ENCODE measurements around the gene SELENOW.
A peak's percentile ranks its signal among the peaks of the same experiment; 100 is the strongest.

The SELENOW gene

DNA sequence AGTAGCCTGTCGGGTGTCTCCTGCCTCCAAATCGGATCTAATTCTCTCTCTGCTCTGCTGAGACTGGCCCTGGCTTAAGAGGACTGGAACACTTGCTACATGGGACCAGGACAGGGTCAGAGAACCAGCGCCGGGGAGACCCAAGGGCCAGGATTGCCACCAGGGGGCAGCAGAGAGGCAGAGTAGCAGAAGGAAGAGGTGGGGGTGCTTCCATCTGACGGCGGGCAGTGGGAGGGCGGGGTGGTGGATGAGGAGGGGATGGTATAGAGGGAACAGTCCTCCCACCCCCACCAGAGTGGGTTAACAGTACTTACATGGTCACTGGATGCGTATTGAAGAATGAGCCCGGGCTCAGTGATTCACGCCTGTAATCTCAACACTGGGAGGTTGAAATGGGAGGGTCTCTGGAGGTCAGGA lies 11.9 kb downstream of the SELENOW start:
- Histone ChIP-seq H3K4me1 (ENCODE audit: insufficient read depth, low read length, poor library complexity, severe bottlenecking) (no peaks in the 10 kb centered on the region), H3K79me2 (ENCODE audit: insufficient read depth, low read length) (no peaks in the 10 kb centered on the region), H3K36me3 (ENCODE audit: insufficient read depth, low read length) (peaks cover 4% of the 10 kb centered on the region; the same call in 1 of the 2 replicates), H3K27me3 (ENCODE audit: insufficient read depth, low read length, poor library complexity, severe bottlenecking) (no peaks in the 10 kb centered on the region), H2AFZ (ENCODE audit: low read length) (no peak overlapping the region), H3K9me2 (replicated peaks; ENCODE audit: low read depth, low read length) (no peaks in the 10 kb centered on the region), H3K4me2 (ENCODE audit: low read depth, low read length, poor library complexity, severe bottlenecking) (no peak overlapping the region), H3K9ac (ENCODE audit: low read depth, low read length, poor library complexity, severe bottlenecking) (no peak overlapping the region), H3K4me3 (ENCODE audit: low read length, poor library complexity, severe bottlenecking) (no peak overlapping the region), H3F3A (ENCODE audit: low read depth) (no peaks in the 10 kb centered on the region), H3K9me3 (ENCODE audit: insufficient read depth, low read depth, low read length) (peaks cover 4% of the 10 kb centered on the region; the same call in 1 of the 2 replicates), H4K20me1 (ENCODE audit: insufficient read depth, low read length, poor library complexity, severe bottlenecking) (no peaks in the 10 kb centered on the region)
- TF ChIP-seq, protein P1, sequence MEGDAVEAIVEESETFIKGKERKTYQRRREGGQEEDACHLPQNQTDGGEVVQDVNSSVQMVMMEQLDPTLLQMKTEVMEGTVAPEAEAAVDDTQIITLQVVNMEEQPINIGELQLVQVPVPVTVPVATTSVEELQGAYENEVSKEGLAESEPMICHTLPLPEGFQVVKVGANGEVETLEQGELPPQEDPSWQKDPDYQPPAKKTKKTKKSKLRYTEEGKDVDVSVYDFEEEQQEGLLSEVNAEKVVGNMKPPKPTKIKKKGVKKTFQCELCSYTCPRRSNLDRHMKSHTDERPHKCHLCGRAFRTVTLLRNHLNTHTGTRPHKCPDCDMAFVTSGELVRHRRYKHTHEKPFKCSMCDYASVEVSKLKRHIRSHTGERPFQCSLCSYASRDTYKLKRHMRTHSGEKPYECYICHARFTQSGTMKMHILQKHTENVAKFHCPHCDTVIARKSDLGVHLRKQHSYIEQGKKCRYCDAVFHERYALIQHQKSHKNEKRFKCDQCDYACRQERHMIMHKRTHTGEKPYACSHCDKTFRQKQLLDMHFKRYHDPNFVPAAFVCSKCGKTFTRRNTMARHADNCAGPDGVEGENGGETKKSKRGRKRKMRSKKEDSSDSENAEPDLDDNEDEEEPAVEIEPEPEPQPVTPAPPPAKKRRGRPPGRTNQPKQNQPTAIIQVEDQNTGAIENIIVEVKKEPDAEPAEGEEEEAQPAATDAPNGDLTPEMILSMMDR (conservative IDR thresholded peaks at IDR 0.05; ENCODE audit: low read length), result peak; percentile 95
- TF ChIP-seq EZH2phosphoT487 (IDR thresholded peaks at IDR 0.05; ENCODE audit: borderline replicate concordance), result no peak

DNA sequence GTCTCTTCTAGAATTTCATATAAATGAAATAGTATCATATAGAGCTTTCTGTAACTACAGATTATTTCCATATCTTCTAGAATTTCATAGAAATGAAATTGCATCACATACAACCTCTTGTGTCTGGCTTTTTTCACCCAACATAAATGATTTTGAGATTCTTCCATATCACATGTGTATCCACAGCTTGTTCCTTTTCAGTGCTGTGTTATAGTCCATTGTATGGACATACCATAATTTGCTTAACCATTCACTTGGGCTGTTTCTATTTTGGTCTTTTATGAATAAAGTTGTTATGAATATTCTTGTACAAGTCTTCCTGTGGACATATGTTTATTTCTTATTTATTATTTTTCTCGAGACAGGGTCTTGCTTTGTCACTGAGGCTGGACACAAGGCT lies 14.1 kb downstream of the SELENOW start:
- Histone ChIP-seq H3K4me3 (ENCODE audit: low read length, poor library complexity, severe bottlenecking) (no peak overlapping the region), H3K4me1 (ENCODE audit: insufficient read depth, low read length, poor library complexity, severe bottlenecking) (no peaks in the 10 kb centered on the region), H3K79me2 (ENCODE audit: insufficient read depth, low read length) (no peaks in the 10 kb centered on the region), H3K9ac (ENCODE audit: low read depth, low read length, poor library complexity, severe bottlenecking) (no peak overlapping the region), H2AFZ (ENCODE audit: low read length) (no peak overlapping the region), H3K9me3 (ENCODE audit: insufficient read depth, low read depth, low read length) (peaks cover 4% of the 10 kb centered on the region; the same call in 1 of the 2 replicates), H4K20me1 (ENCODE audit: insufficient read depth, low read length, poor library complexity, severe bottlenecking) (no peaks in the 10 kb centered on the region), H3K9me2 (replicated peaks; ENCODE audit: low read depth, low read length) (no peaks in the 10 kb centered on the region), H3K36me3 (ENCODE audit: insufficient read depth, low read length) (no peaks in the 10 kb centered on the region), H3F3A (ENCODE audit: low read depth) (no peaks in the 10 kb centered on the region), H3K4me2 (ENCODE audit: low read depth, low read length, poor library complexity, severe bottlenecking) (no peak overlapping the region), H3K27me3 (ENCODE audit: insufficient read depth, low read length, poor library complexity, severe bottlenecking) (no peaks in the 10 kb centered on the region)
- no peak for TF ChIP-seq EZH2phosphoT487 (IDR thresholded peaks at IDR 0.05; ENCODE audit: borderline replicate concordance)
- TF ChIP-seq, protein P1 (conservative IDR thresholded peaks at IDR 0.05; ENCODE audit: low read length), result no peak

DNA sequence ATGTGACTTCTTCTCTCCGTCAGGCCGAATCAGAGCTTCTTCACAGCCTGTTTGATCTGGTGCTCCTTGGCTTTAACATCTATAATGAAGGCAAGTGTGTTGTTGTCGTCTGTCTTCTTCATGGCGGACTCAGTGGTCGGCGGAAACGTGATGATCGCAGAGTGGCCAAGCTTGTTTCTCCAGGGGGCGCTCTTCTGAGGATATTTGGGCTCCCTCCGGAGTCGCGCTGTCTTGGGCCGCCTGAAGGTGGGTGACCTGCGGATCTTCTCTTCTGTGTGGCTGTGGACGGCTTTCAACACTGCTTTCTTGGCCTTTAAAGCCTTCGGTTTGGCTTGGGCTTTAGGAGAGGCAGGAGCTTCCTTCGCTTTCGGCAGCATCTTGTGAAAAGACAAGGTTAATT lies 16.0 kb downstream of the SELENOW start:
- Histone ChIP-seq H3K4me1 (ENCODE audit: insufficient read depth, low read length, poor library complexity, severe bottlenecking) (no peaks in the 10 kb centered on the region), H3K27me3 (ENCODE audit: insufficient read depth, low read length, poor library complexity, severe bottlenecking) (no peaks in the 10 kb centered on the region), H4K20me1 (ENCODE audit: insufficient read depth, low read length, poor library complexity, severe bottlenecking) (no peaks in the 10 kb centered on the region), H3K9ac (ENCODE audit: low read depth, low read length, poor library complexity, severe bottlenecking) (no peak overlapping the region), H3K4me3 (ENCODE audit: low read length, poor library complexity, severe bottlenecking) (no peak overlapping the region), H3F3A (ENCODE audit: low read depth) (no peaks in the 10 kb centered on the region), H3K9me2 (replicated peaks; ENCODE audit: low read depth, low read length) (no peaks in the 10 kb centered on the region), H2AFZ (ENCODE audit: low read length) (no peak overlapping the region), H3K79me2 (ENCODE audit: insufficient read depth, low read length) (no peaks in the 10 kb centered on the region), H3K36me3 (ENCODE audit: insufficient read depth, low read length) (no peaks in the 10 kb centered on the region), H3K4me2 (ENCODE audit: low read depth, low read length, poor library complexity, severe bottlenecking) (no peak overlapping the region), H3K9me3 (ENCODE audit: insufficient read depth, low read depth, low read length) (peaks cover 4% of the 10 kb centered on the region; the same call in 1 of the 2 replicates)
- TF ChIP-seq, protein P1 (conservative IDR thresholded peaks at IDR 0.05; ENCODE audit: low read length), result peak; percentile 30
- TF ChIP-seq EZH2phosphoT487 (IDR thresholded peaks at IDR 0.05; ENCODE audit: borderline replicate concordance), result no peak

Data from Loucy (cell line).